ENCODE results near the gene ANKRD18A.
A peak's percentile ranks its signal among the peaks of the same experiment; 100 is the strongest.

The ANKRD18A gene

GRCh38 chr9:38620483-38621433, at the start of gene ANKRD18A:
TSS of gene ANKRD18A (minus strand) at chr9:38620596. CDS start at chr9:38620285, 311 bp downstream.
- DNase-seq, result peak; percentile 97

- DNase-seq, result no peak
These were observed 48.5 kb upstream of the ANKRD18A start for GRCh38 chr9:38668791-38669466.

- no peak for DNase-seq
These were observed 42.6 kb upstream of the ANKRD18A start for GRCh38 chr9:38662763-38663593.

- no peak for DNase-seq
These were observed 39.1 kb upstream of the ANKRD18A start for GRCh38 chr9:38659538-38659937.

GRCh38 chr9:38656896-38657295, 36.5 kb upstream of the ANKRD18A start:
- no peak for DNase-seq

GRCh38 chr9:38652486-38652885, 32.1 kb upstream of the ANKRD18A start:
- no peak for DNase-seq

- no peak for DNase-seq
These were observed 31.6 kb upstream of the ANKRD18A start for GRCh38 chr9:38652044-38652443.

GRCh38 chr9:38651400-38652042, 31.1 kb upstream of the ANKRD18A start:
- no peak for DNase-seq

GRCh38 chr9:38650564-38650963, 30.2 kb upstream of the ANKRD18A start:
- no peak for DNase-seq

GRCh38 chr9:38649731-38650363, 29.5 kb upstream of the ANKRD18A start:
- DNase-seq, result no peak

- no peak for DNase-seq
These were observed 24.2 kb upstream of the ANKRD18A start for GRCh38 chr9:38644601-38645000.

- DNase-seq, result no peak
These were observed 23.4 kb upstream of the ANKRD18A start for GRCh38 chr9:38643815-38644173.

- DNase-seq, result no peak
These were observed 22.8 kb upstream of the ANKRD18A start for GRCh38 chr9:38642951-38643814.

- DNase-seq, result peak; percentile 64
These were observed 21.8 kb upstream of the ANKRD18A start for GRCh38 chr9:38641985-38642864.

- peak; percentile 48 for DNase-seq
These were observed 20.7 kb upstream of the ANKRD18A start for GRCh38 chr9:38641142-38641541.

- no peak for DNase-seq
These were observed 19.2 kb upstream of the ANKRD18A start for GRCh38 chr9:38639577-38639940.

GRCh38 chr9:38638881-38639576, 18.6 kb upstream of the ANKRD18A start:
- DNase-seq, result no peak

- no peak for DNase-seq
These were observed 13.9 kb upstream of the ANKRD18A start for GRCh38 chr9:38634315-38634714.

GRCh38 chr9:38629511-38629910, 9.1 kb upstream of the ANKRD18A start:
- no peak for DNase-seq

GRCh38 chr9:38626006-38626405, 5.6 kb upstream of the ANKRD18A start:
- no peak for DNase-seq

Data from islet precursor cell (in vitro differentiated cells).